GM12874 (cell line): ENCODE measurements around the gene AXIN2.

Source experiments
- TF ChIP-seq, protein P1 (sequence below): IDR thresholded peaks from 2 replicates; pipeline ENCODE4 v1.5.1; 2011; ENCODE audit warnings: low read depth, mild to moderate bottlenecking, control low read depth, low read length, moderate library complexity; ENCODE audit not compliant: insufficient read depth

AXIN2 gene

DNA sequence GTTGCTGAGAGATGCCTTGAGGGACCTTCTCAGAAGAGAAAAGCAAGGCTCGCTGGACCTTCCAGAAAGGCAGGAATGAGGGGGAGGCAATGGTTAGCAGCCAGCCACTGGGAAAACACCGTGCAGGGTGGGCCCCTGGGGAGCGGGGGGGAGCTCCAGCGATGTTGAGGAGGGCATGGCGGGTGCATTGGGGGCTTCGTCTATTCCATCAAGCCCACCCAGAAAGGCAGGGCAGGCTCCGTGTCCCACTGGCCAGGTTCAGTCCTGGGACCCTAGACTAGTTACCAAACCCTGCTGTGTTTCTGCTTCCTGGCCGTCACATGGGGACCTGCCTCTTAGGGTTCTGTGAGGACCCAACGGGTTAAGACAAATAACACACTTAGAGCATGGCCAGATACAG lies 64.6 kb downstream of the AXIN2 start:
- TF ChIP-seq, protein P1, sequence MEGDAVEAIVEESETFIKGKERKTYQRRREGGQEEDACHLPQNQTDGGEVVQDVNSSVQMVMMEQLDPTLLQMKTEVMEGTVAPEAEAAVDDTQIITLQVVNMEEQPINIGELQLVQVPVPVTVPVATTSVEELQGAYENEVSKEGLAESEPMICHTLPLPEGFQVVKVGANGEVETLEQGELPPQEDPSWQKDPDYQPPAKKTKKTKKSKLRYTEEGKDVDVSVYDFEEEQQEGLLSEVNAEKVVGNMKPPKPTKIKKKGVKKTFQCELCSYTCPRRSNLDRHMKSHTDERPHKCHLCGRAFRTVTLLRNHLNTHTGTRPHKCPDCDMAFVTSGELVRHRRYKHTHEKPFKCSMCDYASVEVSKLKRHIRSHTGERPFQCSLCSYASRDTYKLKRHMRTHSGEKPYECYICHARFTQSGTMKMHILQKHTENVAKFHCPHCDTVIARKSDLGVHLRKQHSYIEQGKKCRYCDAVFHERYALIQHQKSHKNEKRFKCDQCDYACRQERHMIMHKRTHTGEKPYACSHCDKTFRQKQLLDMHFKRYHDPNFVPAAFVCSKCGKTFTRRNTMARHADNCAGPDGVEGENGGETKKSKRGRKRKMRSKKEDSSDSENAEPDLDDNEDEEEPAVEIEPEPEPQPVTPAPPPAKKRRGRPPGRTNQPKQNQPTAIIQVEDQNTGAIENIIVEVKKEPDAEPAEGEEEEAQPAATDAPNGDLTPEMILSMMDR = no peak

DNA sequence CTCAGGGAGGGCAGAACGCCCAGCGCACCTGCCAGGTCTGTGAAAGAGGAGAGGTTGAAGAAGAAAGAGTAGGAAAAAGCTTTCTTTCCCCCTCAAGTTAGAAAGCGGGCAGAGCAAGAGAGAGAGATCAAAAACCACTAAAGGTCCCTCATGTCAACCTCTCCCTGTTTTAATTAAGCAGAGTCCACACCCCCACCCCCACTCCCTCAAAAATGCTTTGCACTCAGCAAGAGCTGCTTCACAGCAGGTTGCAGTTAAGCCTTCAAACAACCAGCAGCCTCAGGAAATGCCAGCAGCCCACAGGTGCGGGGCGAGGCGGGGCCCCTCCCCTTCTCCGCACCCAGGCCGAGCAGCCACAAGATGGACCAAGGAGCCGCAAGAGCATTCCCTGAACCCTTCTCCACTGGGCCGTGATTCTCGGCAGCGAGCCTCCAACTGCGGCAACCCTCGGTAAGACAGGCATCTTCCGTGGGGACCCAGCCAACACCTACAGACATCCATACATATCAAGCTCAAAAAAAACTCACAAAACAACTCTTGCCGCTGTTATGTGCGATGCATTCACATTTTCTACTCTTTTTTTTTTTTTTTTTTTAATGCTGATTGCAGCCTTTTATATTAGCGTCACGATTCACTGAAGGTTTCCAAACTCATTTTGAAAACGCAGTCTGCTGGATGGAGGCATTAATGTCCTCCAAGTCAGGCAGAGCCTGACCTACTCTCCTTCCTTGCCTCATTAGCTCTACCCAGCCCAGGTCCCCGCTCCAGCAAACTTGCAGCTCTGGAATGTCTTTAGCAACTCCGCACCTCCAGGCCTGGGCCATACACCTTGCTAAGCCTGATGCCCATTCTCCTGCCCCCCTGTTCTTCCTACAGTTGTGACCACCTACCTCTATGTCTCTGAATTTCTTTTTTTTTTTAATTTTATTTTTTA lies 66.1 kb downstream of the AXIN2 start:
- TF ChIP-seq, protein P1 = no peak

DNA sequence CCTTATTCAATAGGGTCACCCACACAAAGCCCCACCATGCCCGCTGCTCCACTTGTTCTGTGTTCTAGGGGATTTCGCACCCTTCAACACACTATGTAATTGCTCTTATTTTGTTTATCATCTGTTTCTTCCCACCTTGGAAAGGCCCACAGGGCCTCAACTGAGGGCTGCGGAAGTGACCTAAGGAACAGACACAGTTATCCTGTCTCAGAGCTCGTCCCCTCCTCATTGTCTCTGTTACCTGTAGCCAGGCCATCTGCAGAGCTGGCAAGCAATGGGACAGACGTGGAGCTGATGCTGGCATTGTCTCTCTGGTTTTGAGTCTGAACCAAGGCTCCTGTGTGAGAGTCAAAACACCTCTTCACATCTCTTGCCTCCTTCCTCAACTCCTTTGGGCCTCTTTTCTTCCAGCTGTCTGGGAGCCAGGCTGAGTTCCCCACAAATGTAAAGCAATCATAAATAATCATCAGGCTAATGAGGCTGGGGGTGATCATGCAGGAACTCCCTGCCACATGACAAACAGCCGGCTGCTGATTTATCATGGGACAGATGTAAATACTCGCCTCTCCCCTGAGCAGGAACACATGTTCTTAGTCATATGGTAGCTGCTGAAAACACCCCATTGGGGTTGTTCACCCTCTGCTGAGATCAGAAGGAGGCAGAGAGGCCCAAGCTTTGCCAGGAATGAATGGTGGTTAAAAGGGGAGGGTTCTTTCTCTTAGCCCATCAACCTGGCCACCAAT lies 71.9 kb downstream of the AXIN2 start:
- TF ChIP-seq, protein P1 = no peak

DNA sequence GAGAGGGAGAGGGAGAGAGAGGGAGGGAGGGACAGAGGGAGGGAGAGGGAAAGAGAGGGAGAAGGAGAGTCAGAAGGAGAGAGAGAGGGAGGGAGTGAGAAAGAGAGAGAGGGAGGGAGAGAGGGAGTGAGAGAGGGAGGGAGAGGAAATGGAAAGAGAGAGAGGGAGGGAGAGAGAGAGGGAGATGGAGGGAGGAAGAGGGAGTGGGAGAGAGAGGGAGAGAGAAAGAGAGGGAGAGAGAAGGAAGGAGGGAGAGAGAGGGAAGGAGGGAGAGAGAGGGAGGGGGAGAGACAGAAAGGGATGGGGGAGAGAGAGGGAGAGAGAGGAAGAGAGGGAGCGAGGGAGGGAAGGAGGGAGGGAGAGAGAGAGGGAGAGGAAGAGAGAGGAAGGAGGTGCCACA lies 72.8 kb downstream of the AXIN2 start:
- TF ChIP-seq, protein P1 = no peak

DNA sequence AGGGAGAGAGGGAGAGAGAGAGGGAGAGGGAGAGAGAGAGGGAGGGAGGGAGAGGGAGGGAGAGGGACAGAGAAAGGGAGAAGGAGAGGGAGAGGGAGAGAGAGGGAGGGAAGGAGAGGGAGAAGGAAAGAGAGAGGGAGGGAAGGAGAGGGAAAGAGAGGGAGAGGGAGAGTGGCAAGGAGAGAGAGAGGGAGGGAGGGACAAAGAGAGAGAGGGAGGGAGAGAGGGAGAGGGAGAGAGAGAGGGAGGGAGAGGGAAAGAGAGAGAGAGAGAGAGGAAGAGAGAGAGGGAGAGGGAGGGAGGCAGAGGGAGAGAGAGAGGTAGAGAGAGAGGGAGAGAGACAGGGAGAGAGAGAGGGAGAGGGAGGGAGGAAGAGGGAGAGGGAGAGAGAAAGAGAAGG lies 73.5 kb downstream of the AXIN2 start:
- TF ChIP-seq, protein P1 = no peak

DNA sequence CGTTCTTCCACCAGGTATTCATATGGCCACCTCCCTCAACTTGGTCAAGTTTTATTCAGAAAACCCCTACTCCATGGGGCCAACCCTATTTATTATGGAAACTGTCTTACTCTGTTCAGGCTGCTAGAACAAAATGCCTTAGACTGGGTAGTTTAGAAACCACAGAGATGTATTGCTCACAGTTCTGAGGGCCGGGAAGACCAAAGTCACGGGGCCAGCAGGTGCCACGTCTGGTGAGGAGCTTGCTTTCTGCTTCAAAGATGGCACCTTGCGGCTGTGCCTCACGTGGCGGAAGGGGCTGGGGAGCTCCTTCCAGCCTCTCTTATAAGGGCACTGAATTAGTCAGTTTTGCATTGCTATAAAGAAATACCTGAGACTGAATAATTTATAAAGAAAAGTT lies 74.3 kb downstream of the AXIN2 start:
- TF ChIP-seq, protein P1 = no peak
